Measurements from ENCODE around the gene RAC2.
A peak's percentile ranks its signal among the peaks of the same experiment; 100 is the strongest.

The RAC2 gene

GRCh38 chr22:37187552-37187890, 56.5 kb downstream of the RAC2 start:
- H3K9ac ChIP-seq (ENCODE audit: low read length) = peak overlapping the region; percentile 84
- peak; percentile 65 for DNase-seq (ENCODE audit: low read depth)
- no peaks in the 10 kb centered on the region for H3K36me3 ChIP-seq (ENCODE audit: control insufficient read depth, insufficient read depth, low read length, severe bottlenecking)
- no peaks in the 10 kb centered on the region for H3K27me3 ChIP-seq (replicated peaks; ENCODE audit: control insufficient read depth, insufficient read depth, low read length)
- H3K4me1 ChIP-seq (ENCODE audit: control insufficient read depth, insufficient read depth, low read length) = peaks cover 29% of the 10 kb centered on the region
- H3K9me3 ChIP-seq (ENCODE audit: control insufficient read depth, low read length) = no peaks in the 10 kb centered on the region
- H3K4me3 ChIP-seq (ENCODE audit: low read length) = peak overlapping the region; percentile 78

- Histone ChIP-seq H3K9me3 (ENCODE audit: control insufficient read depth, low read length) (no peaks in the 10 kb centered on the region), H3K36me3 (ENCODE audit: control insufficient read depth, insufficient read depth, low read length, severe bottlenecking) (no peaks in the 10 kb centered on the region), H3K4me3 (ENCODE audit: low read length) (peak overlapping the region; percentile 78), H3K4me1 (ENCODE audit: control insufficient read depth, insufficient read depth, low read length) (peaks cover 29% of the 10 kb centered on the region), H3K27me3 (replicated peaks; ENCODE audit: control insufficient read depth, insufficient read depth, low read length) (no peaks in the 10 kb centered on the region), H3K9ac (ENCODE audit: low read length) (peak overlapping the region; percentile 84)
- no peak for DNase-seq (ENCODE audit: low read depth)
These were observed 57.0 kb downstream of the RAC2 start for GRCh38 chr22:37186997-37187522.

- peak; percentile 64 for DNase-seq (ENCODE audit: low read depth)
- Histone ChIP-seq H3K4me1 (ENCODE audit: control insufficient read depth, insufficient read depth, low read length) (peaks cover 29% of the 10 kb centered on the region), H3K27me3 (replicated peaks; ENCODE audit: control insufficient read depth, insufficient read depth, low read length) (no peaks in the 10 kb centered on the region), H3K36me3 (ENCODE audit: control insufficient read depth, insufficient read depth, low read length, severe bottlenecking) (no peaks in the 10 kb centered on the region), H3K9me3 (ENCODE audit: control insufficient read depth, low read length) (no peaks in the 10 kb centered on the region), H3K4me3 (ENCODE audit: low read length) (no peak overlapping the region), H3K9ac (ENCODE audit: low read length) (no peak overlapping the region)
These were observed 57.7 kb downstream of the RAC2 start for GRCh38 chr22:37186228-37186996.

GRCh38 chr22:37185646-37186227, 58.3 kb downstream of the RAC2 start:
- Histone ChIP-seq H3K9me3 (ENCODE audit: control insufficient read depth, low read length) (no peaks in the 10 kb centered on the region), H3K27me3 (replicated peaks; ENCODE audit: control insufficient read depth, insufficient read depth, low read length) (no peaks in the 10 kb centered on the region), H3K36me3 (ENCODE audit: control insufficient read depth, insufficient read depth, low read length, severe bottlenecking) (no peaks in the 10 kb centered on the region), H3K4me3 (ENCODE audit: low read length) (no peak overlapping the region), H3K4me1 (ENCODE audit: control insufficient read depth, insufficient read depth, low read length) (peaks cover 29% of the 10 kb centered on the region), H3K9ac (ENCODE audit: low read length) (no peak overlapping the region)
- DNase-seq (ENCODE audit: low read depth) = no peak

GRCh38 chr22:37184816-37185541, 59.1 kb downstream of the RAC2 start:
- H3K4me1 ChIP-seq (ENCODE audit: control insufficient read depth, insufficient read depth, low read length) = peaks cover 29% of the 10 kb centered on the region
- no peaks in the 10 kb centered on the region for H3K9me3 ChIP-seq (ENCODE audit: control insufficient read depth, low read length)
- H3K4me3 ChIP-seq (ENCODE audit: low read length) = no peak overlapping the region
- no peaks in the 10 kb centered on the region for H3K27me3 ChIP-seq (replicated peaks; ENCODE audit: control insufficient read depth, insufficient read depth, low read length)
- no peak for DNase-seq (ENCODE audit: low read depth)
- no peak overlapping the region for H3K9ac ChIP-seq (ENCODE audit: low read length)
- no peaks in the 10 kb centered on the region for H3K36me3 ChIP-seq (ENCODE audit: control insufficient read depth, insufficient read depth, low read length, severe bottlenecking)

GRCh38 chr22:37184380-37184755, 59.7 kb downstream of the RAC2 start:
- Histone ChIP-seq H3K9ac (ENCODE audit: low read length) (no peak overlapping the region), H3K27me3 (replicated peaks; ENCODE audit: control insufficient read depth, insufficient read depth, low read length) (no peaks in the 10 kb centered on the region), H3K4me3 (ENCODE audit: low read length) (no peak overlapping the region), H3K36me3 (ENCODE audit: control insufficient read depth, insufficient read depth, low read length, severe bottlenecking) (no peaks in the 10 kb centered on the region), H3K9me3 (ENCODE audit: control insufficient read depth, low read length) (no peaks in the 10 kb centered on the region), H3K4me1 (ENCODE audit: control insufficient read depth, insufficient read depth, low read length) (peaks cover 26% of the 10 kb centered on the region)
- DNase-seq (ENCODE audit: low read depth) = no peak

GRCh38 chr22:37183432-37184379, 60.4 kb downstream of the RAC2 start:
- H3K9me3 ChIP-seq (ENCODE audit: control insufficient read depth, low read length) = no peaks in the 10 kb centered on the region
- H3K36me3 ChIP-seq (ENCODE audit: control insufficient read depth, insufficient read depth, low read length, severe bottlenecking) = no peaks in the 10 kb centered on the region
- DNase-seq (ENCODE audit: low read depth) = no peak
- H3K4me3 ChIP-seq (ENCODE audit: low read length) = no peak overlapping the region
- H3K27me3 ChIP-seq (replicated peaks; ENCODE audit: control insufficient read depth, insufficient read depth, low read length) = no peaks in the 10 kb centered on the region
- H3K9ac ChIP-seq (ENCODE audit: low read length) = no peak overlapping the region
- peaks cover 24% of the 10 kb centered on the region for H3K4me1 ChIP-seq (ENCODE audit: control insufficient read depth, insufficient read depth, low read length)

GRCh38 chr22:37182949-37183245, 61.2 kb downstream of the RAC2 start:
- Histone ChIP-seq H3K4me3 (ENCODE audit: low read length) (no peak overlapping the region), H3K9ac (ENCODE audit: low read length) (no peak overlapping the region), H3K9me3 (ENCODE audit: control insufficient read depth, low read length) (no peaks in the 10 kb centered on the region), H3K36me3 (ENCODE audit: control insufficient read depth, insufficient read depth, low read length, severe bottlenecking) (no peaks in the 10 kb centered on the region), H3K27me3 (replicated peaks; ENCODE audit: control insufficient read depth, insufficient read depth, low read length) (no peaks in the 10 kb centered on the region), H3K4me1 (ENCODE audit: control insufficient read depth, insufficient read depth, low read length) (peaks cover 24% of the 10 kb centered on the region)
- DNase-seq (ENCODE audit: low read depth) = no peak

GRCh38 chr22:37182101-37182948, 61.7 kb downstream of the RAC2 start:
- Histone ChIP-seq H3K4me1 (ENCODE audit: control insufficient read depth, insufficient read depth, low read length) (peaks cover 24% of the 10 kb centered on the region), H3K9me3 (ENCODE audit: control insufficient read depth, low read length) (no peaks in the 10 kb centered on the region), H3K36me3 (ENCODE audit: control insufficient read depth, insufficient read depth, low read length, severe bottlenecking) (no peaks in the 10 kb centered on the region), H3K4me3 (ENCODE audit: low read length) (no peak overlapping the region), H3K9ac (ENCODE audit: low read length) (no peak overlapping the region), H3K27me3 (replicated peaks; ENCODE audit: control insufficient read depth, insufficient read depth, low read length) (no peaks in the 10 kb centered on the region)
- no peak for DNase-seq (ENCODE audit: low read depth)

- no peaks in the 10 kb centered on the region for H3K9me3 ChIP-seq (ENCODE audit: control insufficient read depth, low read length)
- no peak for DNase-seq (ENCODE audit: low read depth)
- no peaks in the 10 kb centered on the region for H3K27me3 ChIP-seq (replicated peaks; ENCODE audit: control insufficient read depth, insufficient read depth, low read length)
- H3K4me1 ChIP-seq (ENCODE audit: control insufficient read depth, insufficient read depth, low read length) = peaks cover 25% of the 10 kb centered on the region
- no peak overlapping the region for H3K4me3 ChIP-seq (ENCODE audit: low read length)
- no peak overlapping the region for H3K9ac ChIP-seq (ENCODE audit: low read length)
- no peaks in the 10 kb centered on the region for H3K36me3 ChIP-seq (ENCODE audit: control insufficient read depth, insufficient read depth, low read length, severe bottlenecking)
These were observed 62.4 kb downstream of the RAC2 start for GRCh38 chr22:37181681-37182080.

All from adipocyte (in vitro differentiated cells).